ENCODE measurements around the gene INPP5B.
"Not testable (repeated sequence)": the region's sequence is repeated elsewhere in the genome, so short reads cannot be mapped to it uniquely, and the experiment has no call there.

- not testable (repeated sequence) for TF ChIP-seq ESRRA (IDR thresholded peaks at IDR 0.05; ENCODE audit: borderline replicate concordance, low read depth); MCM3 (IDR thresholded peaks at IDR 0.05); ZNF780A (CRISPR knock-in tag; IDR thresholded peaks at IDR 0.05); SMARCA4 (IDR thresholded peaks at IDR 0.05); ATF2 (CRISPR knock-in tag; IDR thresholded peaks at IDR 0.05); ZBTB26 (CRISPR knock-in tag; IDR thresholded peaks at IDR 0.05); POLR2A (conservative IDR thresholded peaks at IDR 0.05)
These were observed 42.9 kb downstream of the INPP5B start for GRCh38 chr1:37903921-37904320.

Measured in K562 (cell line).